CD4-positive, alpha-beta T cell treated with Interleukin-6 at 100 ng/mL for 8 hours (primary cell): ENCODE results near the gene KCNQ1.

Experiments used
- DNase-seq: peaks from one replicate; pipeline ENCODE4 v3.0.0-alpha.2; 2020; ENCODE audit warnings: mixed read lengths, low spot score

The KCNQ1 gene

DNA sequence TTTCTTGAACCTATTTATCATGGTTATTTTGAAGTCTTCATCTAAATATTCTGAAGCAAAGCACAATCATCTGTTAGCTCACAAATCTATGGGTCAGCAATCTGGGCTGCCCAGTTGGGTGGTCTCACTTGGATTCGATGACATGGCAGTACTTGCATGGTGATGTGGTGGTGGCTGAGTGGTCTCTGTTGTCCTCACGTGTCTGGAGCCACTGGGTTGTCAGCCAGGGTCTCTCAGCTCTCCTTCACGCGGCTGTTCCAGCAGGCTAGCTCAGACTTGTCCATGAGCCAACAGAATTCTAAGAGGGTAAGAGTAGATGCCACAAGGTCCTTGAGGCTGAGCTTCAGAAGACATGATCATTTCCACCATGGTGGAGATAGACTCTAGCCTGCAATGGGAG lies 321.4 kb downstream of the KCNQ1 start:
- DNase-seq = no peak

DNA sequence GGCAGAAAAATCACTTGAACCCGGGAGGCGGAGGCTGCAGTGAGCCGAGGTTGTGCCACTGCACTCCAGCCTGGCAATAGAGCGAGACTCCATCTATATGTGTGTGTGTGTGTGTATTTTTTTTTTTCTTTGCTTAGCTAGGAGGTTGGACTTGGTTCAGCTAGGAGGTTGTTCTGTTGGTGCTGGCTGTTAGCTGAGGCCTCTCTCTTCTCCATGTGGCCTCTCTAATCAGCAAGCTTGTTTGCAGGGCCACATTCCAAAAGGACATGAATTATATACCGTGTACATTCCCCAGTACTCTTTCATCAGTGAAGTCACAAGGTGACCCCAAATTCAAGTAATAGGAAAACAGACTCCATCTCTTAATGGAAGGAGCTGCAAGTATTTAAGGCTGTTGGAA lies 322.3 kb downstream of the KCNQ1 start:
- DNase-seq = no peak

DNA sequence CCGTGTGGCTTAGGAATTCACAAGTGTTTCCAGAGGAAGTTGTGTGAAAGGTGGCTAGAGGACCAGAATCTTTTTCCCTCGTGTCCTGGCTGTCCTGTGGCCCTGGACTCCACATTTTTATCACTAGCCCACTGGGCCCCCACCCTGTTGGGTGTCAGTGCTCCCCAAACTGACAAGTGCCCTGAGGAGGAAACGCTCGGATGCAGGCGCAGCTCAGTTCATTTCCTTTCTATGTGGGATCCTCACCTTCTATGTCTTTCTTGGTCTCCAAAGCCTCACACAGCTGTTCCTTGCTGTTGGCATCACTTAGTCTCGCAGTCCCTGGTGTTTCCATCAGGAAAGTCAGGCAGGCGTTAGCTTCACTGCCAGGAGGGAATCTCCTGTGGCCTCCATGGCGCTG lies 323.0 kb downstream of the KCNQ1 start:
- DNase-seq = no peak

DNA sequence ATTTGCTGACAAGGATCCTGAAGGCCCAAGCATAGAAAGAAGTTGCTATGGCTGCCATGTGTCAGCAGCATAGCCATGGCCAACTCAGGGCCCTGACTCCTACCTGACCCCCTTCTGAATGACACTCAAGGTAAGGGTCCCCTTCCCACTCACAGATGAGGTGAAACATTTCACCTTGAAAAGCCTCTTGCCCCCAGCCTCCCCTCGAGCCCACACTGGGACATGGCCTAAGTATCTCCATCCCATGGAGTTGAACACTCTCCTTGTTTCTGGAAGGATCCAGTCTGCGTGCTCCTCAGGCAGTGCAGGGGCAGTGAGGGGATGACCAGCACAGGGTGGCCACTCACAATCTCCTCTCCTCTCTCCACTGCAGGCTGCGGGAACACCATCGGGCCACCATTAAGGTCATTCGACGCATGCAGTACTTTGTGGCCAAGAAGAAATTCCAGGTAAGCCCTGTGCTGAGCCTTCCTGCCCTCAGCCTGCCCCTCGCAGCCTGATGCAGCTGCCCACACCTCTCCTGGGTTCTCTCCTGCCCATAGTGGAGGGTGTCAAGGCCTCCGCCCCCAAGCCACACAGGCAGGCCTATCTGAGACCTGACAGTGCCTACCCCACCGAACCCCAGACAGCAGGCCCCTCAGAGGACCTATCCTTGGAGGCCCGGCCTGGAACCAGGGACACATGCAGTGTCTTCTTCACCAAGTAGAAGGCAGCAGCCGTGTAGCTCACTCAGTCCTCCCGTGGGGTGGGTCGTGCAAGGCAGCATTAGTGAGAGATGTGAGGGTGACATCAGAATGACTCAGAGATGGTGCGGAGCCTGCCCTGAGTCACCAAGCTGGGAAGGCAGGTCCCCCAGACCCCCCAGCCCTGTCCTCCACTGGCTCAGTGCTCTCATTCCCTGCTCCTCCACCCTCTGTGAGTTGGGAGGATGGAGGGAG lies 323.9 kb downstream of the KCNQ1 start:
- no peak for DNase-seq

- no peak for DNase-seq
Measured at GRCh38 chr11:2769409-2770095, 324.7 kb downstream of the KCNQ1 start.

- DNase-seq = no peak
Measured at GRCh38 chr11:2770096-2770751, 325.4 kb downstream of the KCNQ1 start.

GRCh38 chr11:2770761-2771301 lies 326.0 kb downstream of the KCNQ1 start:
- DNase-seq = no peak

- no peak for DNase-seq
Measured at GRCh38 chr11:2771758-2772466, 327.1 kb downstream of the KCNQ1 start.

DNA sequence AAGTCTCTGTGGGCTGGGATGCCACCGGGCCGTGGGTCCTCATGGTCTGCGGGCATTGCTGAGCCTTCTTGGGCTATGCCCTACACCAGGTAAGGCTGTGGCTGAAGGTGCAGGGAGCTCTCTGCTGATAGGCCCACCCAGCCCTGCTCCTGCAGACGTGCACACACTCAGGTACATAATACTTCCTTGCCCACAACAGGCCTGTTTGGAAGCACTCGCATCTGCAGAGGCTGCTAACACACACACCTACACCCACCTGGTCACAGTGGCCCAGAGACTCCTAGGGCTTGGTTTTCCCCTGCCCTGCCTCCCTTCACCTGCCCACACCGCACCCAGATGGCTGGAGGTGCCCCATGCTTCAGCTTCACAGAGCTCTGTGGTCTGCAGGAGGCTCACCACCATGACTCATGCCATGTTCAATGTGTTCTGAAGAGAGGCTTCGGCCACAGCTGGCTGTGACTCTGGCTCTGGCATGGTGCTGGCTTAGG lies 327.8 kb downstream of the KCNQ1 start:
- DNase-seq = no peak

DNA sequence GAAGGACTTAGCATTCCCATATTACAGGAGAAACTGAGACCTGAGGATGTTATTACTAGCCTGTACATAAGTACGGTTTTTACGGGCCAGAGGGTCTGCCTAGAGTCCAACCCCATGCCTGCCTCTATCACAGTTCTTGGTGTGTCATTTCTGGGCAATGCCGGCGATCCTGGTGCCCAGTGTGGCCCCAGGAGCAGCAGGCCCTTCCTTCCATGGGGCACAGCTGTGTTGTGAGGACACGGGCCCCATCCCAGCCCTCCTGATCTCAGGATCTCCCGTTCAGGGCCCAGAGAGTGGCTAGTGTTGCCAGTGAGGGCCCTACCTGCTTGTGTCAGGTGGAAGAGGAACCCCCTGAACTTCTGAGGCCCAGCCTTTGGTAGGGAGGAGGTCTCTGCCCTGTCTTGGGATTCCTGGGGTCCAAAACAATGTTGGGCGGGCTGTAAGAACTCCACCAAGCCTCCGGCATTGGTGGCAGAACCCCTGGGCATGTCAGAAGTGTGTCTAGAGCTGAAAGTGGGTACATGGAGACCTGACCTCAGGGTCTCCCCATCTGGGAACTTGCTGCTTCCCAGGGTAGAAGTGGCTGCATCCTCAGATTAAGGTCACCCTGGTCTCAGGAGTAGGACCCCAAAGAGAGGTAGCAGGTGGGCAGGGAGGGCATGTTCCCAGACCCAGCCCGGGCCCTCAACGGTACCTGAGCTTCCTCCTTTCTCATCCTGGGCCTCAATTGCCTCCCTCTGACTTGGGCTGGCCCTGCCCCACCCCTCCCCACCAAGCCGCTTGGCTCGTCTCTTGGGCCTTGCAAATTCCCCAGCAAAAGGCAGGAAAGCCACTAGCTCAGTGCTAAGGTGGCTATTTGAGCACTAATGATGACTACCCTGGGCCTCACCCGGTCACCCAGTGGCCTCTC lies 329.6 kb downstream of the KCNQ1 start:
- DNase-seq = no peak

- DNase-seq = no peak
Measured at GRCh38 chr11:2775083-2775625, 330.3 kb downstream of the KCNQ1 start.

DNA sequence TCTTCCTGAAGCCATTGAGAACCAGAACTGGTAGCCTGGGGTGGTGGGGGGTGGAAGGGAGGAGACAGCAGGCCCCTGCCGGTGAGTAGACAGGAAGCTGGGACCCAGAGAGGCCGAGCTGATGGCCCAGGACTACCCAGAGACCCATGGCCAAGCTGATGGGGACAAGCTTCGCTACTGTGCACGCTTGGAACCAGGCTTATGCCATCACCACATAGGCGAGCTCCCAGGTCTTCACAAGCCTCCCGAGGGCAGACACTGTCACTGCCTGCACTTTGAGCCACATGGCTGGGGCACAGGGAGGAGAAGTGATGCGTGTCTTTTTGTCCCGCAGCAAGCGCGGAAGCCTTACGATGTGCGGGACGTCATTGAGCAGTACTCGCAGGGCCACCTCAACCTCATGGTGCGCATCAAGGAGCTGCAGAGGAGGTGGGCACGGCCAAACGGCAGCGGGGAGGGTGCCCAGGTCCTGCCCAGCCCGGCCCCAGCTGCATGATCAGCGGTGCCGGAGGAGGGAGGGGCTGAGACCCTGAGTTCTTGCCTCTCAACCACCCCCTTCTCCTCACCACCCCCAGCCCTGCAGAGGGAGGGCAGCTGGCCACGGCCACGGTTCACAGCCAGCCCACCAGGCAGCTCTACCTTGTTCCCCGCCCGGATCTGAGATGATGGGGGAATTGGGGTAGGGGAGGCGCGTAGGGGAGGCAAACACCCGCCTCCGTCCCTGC lies 331.0 kb downstream of the KCNQ1 start:
- DNase-seq = no peak

DNA sequence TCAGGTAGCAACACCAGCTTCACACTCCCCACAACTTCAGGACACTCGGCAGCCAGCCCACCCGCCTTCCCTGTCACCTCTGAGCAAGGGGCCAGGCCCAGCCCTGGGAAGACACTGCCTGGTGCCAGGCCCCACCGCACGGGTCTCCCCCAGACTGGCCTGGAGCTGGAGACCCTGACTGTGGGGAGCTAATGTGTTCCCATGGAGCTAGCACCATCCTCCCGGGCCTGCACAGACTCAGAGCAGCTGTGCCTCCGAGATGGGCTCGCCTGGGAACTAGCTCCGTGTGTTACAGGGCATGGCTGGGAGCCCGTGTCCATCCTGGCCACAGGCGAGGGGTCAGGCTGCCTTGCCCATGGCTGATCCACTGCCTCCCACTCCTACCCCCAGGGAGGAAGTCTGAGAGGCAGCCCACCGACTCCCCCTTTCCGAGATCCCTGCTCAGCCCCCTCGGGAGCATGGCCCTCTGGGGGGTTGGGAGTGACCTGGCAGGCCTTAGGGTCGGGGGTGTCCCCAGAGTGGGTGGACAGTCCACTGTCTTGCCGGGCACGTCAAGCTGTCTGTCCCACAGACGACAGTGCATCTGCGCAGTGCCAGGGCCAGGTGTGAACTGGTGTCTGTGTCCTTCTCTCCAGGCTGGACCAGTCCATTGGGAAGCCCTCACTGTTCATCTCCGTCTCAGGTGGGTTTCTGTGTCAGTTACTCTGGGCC lies 331.7 kb downstream of the KCNQ1 start:
- DNase-seq = no peak

- no peak for DNase-seq
Measured at GRCh38 chr11:2777386-2777785, 332.6 kb downstream of the KCNQ1 start.

- DNase-seq = no peak
Measured at GRCh38 chr11:2777871-2778629, 333.2 kb downstream of the KCNQ1 start.

DNA sequence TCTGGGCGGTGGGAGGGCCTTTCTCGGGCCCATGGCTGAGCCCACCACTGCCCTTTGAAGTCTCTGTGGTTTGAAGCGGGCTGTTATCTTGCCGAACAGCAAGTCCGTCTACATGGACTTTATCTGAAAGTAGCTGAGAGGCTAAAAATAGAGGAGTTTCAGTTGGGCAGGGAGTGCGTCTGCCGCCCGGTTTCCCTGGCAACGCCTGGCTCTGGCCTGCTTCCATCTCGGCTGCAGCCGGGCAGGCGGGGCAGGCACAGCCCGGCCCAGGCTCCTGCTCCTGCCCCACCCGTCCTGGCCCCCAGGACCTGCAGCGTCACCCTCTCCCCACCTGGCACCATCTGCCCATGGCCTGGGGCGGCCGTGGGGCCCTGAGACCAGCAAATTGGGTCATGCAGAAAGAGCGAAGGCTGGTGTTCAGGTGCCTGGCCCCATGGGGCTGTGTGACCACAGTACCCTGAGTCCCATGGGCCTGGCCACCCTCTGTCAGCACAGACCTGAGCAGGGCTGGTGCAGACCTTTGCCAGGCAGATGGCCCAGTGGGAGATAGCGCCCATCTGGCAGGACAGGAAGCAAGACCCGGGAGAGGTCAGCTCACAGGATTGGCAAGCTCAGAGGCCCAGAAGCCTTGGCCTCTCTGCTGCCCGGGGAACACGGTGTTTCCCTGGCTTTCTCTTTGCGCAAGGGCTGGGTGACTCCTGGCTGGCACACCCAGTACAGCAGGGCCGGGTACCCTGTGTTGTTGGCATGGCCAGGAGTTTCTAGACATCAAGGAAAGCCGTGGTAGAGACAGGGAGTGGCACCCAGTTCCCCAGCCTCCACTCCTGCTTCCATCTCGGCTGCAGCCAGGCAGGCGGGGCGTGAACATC lies 334.1 kb downstream of the KCNQ1 start:
- no peak for DNase-seq

DNA sequence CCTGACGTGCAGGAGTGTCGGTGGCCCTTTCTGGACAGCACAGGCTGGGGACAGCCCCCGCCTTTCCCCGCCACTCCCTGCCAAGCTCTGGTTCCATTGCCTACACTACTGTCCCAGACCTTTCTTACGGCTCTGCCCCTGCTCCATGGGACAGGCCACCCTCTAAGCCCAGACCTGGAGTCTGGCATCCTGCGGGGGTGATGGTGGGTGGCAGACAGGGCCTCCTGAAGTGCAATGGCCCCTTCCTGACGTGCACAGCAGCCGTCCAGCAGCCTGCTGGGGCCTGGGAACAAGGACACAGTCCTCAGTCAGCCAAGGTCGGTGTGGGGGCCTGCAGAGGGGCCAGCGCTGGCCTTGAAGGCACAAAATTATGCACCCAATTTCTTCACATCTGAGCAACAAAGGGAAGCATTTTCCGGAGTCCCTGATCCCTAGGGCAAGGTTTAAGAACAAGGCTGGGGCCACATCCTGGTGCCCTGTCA lies 334.7 kb downstream of the KCNQ1 start:
- no peak for DNase-seq
